Body of pancreas (tissue), 4 donors: ENCODE results near the gene TNIK. TPM values are rescaled to one million over a fixed set of nuclear protein-coding genes. Genes with fewer than 3 reads are reported as not detected.

Source experiments
- ATAC-seq: fragments of 150-250 bp; one replicate; pipeline ENCODE4 v1.9.1; 2016
- DNase-seq, 4 donors: peaks; one replicate each; pipeline ENCODE4 v3.0.0-alpha.2; 2019
- H3K27ac ChIP-seq, 4 donors: fragments of 200-600 bp; sonication (generic); 1 replicate in 3 of 4; 2 replicates in 1 of 4; pipeline versions ENCODE4 v1.5.1 to v1.6.1; 2016 to 2019; ENCODE audit warnings: mild to moderate bottlenecking in 1 of 4, mixed read lengths in 1 of 4, moderate library complexity in 1 of 4
- H3K27me3 ChIP-seq, 2 donors: fragments of 200-600 bp; sonication (generic); one replicate each; pipeline ENCODE4 v1.6.0; 2016; ENCODE audit warnings: mild to moderate bottlenecking in 1 of 2
- H3K36me3 ChIP-seq, 2 donors: fragments of 200-600 bp; sonication (generic); replicated peaks in 1 of 2; 2 replicates each; pipeline ENCODE4 v1.5.1; 2016; ENCODE audit warnings: low read depth in 2 of 2; ENCODE audit not compliant: insufficient read depth in 1 of 2
- H3K4me1 ChIP-seq: fragments of 200-600 bp; sonication (generic); one replicate; pipeline ENCODE4 v1.6.0; 2016
- H3K4me3 ChIP-seq, 2 donors: fragments of 200-600 bp; sonication (generic); 1 replicate in 1 of 2; 2 replicates in 1 of 2; pipeline ENCODE4 v1.5.1; 2016 to 2019
- H3K9me3 ChIP-seq, 3 donors: fragments of 200-600 bp; sonication (generic); 1 replicate in 2 of 3; 2 replicates in 1 of 3; pipeline ENCODE4 v1.5.1; 2016
- POLR2A ChIP-seq, 3 donors: fragments of 450-650 bp; IDR thresholded peaks; one replicate each; pipeline ENCODE4 v1.6.1; 2016; ENCODE audit warnings: antibody characterized with exemption in 3 of 3, mild to moderate bottlenecking in 2 of 3
- WGBS, 2 donors: methylation state at CpG; one replicate each; pipeline ENCODE4 v1.1.5; 2017; 5-methylcytosine and 5-hydroxymethylcytosine counted together
- intact Hi-C: fragments of 100-400 bp; cut with DNase I; formaldehyde crosslinking; loops from one replicate; pipeline ENCODE4 v1.15.1; 2023
- total RNA-seq, 2 donors: library from RNA; depleted of rRNA; stranded (reverse); fragments of >200 nt; gene quantifications; one replicate each; pipeline ENCODE4 v1.1.0, GENCODE V29; 2016
- TF ChIP-seq, protein P1 (sequence below), 7 experiments: fragments of 450-650 bp in 4 of 7; fragments of 200-600 bp in 3 of 7; sonication (generic) in 3 of 7; IDR thresholded peaks; one replicate each; pipeline ENCODE4 v1.5.1; 2016 to 2019; ENCODE audit warnings: antibody characterized with exemption in 7 of 7

The TNIK gene
- total RNA-seq, 2 donors from 2014 or later, result 7.6 to 9.6 TPM

DNA sequence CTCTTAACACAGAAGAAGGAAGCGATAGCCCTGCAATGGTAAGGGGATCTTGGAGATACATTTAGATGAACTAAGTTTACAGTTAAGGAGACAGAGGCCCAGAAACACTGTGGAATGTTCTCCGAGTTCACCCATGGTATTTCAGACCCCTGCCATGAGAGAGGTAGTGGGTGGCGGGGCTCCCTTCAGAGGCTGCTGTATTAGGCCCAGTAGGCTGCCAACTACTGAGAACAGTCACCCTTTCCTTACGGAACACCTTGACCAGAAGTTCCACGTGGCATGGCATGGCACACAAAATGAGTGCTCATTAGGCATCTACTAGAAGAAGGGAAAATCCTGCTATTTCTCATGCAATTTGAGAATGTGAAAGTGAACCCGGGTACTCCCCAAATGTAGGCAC lies 195.4 kb downstream of the TNIK start:
- H3K4me3 ChIP-seq, result no peak overlapping the region
- 82 to 91% methylated on average over 6 of the region's 6 CpGs for WGBS, 2 donors
- DNase-seq (no peak), ATAC-seq (no peak)
- intact Hi-C loops, result no loop called here
- peaks cover 10% of the 10 kb centered on the region for H3K4me1 ChIP-seq
- no peak for TF ChIP-seq POLR2A (IDR thresholded peaks at IDR 0.05)
- TF ChIP-seq, protein P1, sequence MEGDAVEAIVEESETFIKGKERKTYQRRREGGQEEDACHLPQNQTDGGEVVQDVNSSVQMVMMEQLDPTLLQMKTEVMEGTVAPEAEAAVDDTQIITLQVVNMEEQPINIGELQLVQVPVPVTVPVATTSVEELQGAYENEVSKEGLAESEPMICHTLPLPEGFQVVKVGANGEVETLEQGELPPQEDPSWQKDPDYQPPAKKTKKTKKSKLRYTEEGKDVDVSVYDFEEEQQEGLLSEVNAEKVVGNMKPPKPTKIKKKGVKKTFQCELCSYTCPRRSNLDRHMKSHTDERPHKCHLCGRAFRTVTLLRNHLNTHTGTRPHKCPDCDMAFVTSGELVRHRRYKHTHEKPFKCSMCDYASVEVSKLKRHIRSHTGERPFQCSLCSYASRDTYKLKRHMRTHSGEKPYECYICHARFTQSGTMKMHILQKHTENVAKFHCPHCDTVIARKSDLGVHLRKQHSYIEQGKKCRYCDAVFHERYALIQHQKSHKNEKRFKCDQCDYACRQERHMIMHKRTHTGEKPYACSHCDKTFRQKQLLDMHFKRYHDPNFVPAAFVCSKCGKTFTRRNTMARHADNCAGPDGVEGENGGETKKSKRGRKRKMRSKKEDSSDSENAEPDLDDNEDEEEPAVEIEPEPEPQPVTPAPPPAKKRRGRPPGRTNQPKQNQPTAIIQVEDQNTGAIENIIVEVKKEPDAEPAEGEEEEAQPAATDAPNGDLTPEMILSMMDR (IDR thresholded peaks at IDR 0.05), result no peak
- no peaks in the 10 kb centered on the region for H3K9me3 ChIP-seq
- H3K27me3 ChIP-seq, result no peaks in the 10 kb centered on the region
- H3K27ac ChIP-seq, result no peak overlapping the region
- no peaks in the 10 kb centered on the region for H3K36me3 ChIP-seq

DNA sequence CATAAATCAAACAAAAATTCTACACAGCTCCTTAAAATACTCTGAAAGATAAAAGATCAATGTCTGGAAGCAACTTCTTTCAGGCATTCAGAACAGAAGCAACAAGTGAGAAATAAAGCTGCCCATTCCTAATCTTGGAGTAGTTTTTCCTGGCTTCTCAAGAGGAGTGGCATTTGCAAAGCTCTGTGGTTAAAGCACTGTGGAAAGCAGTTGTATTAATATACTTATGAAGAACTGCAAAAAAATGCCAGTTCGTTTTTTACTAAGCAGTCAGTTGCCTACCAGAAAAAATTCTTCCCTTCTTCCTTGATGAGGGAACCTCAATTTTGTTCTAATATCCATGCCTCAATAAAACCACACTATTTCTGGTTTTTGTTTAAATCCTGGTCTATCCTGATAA lies 197.8 kb downstream of the TNIK start:
- H3K9me3 ChIP-seq, result no peaks in the 10 kb centered on the region
- WGBS, 2 donors, result 88 to 91% methylated on average over 1 of the region's 1 CpG
- H3K4me1 ChIP-seq, result peaks cover 10% of the 10 kb centered on the region
- TF ChIP-seq, protein P1 (IDR thresholded peaks at IDR 0.05), result no peak
- TF ChIP-seq POLR2A (IDR thresholded peaks at IDR 0.05), result no peak
- no peaks in the 10 kb centered on the region for H3K27me3 ChIP-seq
- no peak overlapping the region for H3K27ac ChIP-seq
- ATAC-seq (no peak), DNase-seq (no peak)
- H3K36me3 ChIP-seq, result no peaks in the 10 kb centered on the region
- intact Hi-C loops, result no loop called here
- no peak overlapping the region for H3K4me3 ChIP-seq

DNA sequence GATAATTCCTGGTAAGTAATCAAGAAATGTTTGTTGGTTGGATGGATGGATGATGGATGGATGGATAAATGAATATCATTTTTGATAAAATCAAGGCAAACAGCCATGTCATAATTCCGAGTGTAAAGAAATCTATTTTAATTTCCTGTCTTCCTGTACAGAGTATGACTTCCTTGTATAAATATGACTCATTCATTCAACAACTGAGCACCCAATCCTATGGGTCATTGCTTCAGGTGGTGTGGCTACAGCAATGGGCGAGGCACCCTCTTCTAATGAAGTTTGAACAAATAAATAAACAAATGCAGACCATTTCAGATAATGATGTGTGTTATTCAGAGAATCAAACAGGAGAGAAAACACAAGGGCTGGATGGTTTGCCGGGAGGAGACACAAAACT lies 198.7 kb downstream of the TNIK start:
- DNase-seq (peak in 1 of 4 donors; percentile 30), ATAC-seq (peak; percentile 68)
- intact Hi-C loops, result no loop called here
- WGBS, 2 donors, result 56 to 78% methylated on average over 3 of the region's 3 CpGs
- no peak overlapping the region for H3K27ac ChIP-seq
- no peaks in the 10 kb centered on the region for H3K36me3 ChIP-seq
- no peak overlapping the region for H3K4me3 ChIP-seq
- peaks cover 7% of the 10 kb centered on the region for H3K4me1 ChIP-seq
- no peaks in the 10 kb centered on the region for H3K9me3 ChIP-seq
- TF ChIP-seq, protein P1 (IDR thresholded peaks at IDR 0.05), result no peak
- no peaks in the 10 kb centered on the region for H3K27me3 ChIP-seq

DNA sequence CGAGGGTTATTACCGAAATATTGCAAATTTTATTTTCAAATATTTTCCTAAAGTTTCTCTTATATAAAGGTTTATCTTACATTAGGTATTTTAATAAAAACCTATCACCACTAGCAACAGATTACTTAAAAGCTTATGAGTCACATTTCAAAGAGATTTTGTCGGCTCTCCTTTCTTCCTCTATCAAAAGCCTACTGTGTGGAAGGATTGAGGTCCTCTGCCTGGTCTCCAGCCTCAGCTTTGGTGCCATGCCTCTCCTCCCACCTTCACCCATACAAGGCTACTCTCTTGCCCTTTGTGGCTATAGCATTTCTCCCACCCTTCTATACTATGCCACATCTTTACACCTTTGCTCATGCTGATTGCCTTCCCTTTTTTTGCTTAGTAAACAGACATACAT lies 199.3 kb downstream of the TNIK start:
- Histone ChIP-seq H3K4me3 (no peak overlapping the region), H3K9me3 (no peaks in the 10 kb centered on the region), H3K27ac (no peak overlapping the region), H3K4me1 (peaks cover 1% of the 10 kb centered on the region), H3K27me3 (no peaks in the 10 kb centered on the region), H3K36me3 (no peaks in the 10 kb centered on the region)
- TF ChIP-seq POLR2A (IDR thresholded peaks at IDR 0.05), result no peak
- TF ChIP-seq, protein P1 (IDR thresholded peaks at IDR 0.05), result no peak
- DNase-seq (no peak), ATAC-seq (no peak)
- intact Hi-C loops, result no loop called here
- 91 to 93% methylated on average over 3 of the region's 3 CpGs for WGBS, 2 donors

DNA sequence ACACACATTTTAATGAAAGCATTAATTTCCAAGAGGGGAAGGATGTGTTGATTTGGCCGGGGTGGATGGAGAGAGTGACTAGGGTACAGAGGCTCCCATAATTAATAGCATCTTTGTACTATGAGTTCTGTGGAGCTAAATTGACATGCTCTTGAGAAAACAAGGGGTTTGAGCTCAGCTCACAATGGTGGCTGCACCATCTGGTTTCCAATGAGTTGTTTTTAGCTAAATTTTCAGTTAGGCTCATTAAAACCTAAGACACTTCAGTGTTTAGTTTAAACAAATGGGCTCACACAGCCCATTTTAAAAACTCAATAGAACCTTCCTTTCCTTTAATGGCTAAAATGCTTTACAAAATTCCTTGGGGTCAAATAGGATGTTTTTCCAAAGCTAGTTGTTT lies 199.7 kb downstream of the TNIK start:
- TF ChIP-seq POLR2A (IDR thresholded peaks at IDR 0.05), result no peak
- TF ChIP-seq, protein P1 (IDR thresholded peaks at IDR 0.05), result no peak
- ATAC-seq, result no peak
- WGBS, 2 donors, result 97 to 100% methylated on average over 1 of the region's 1 CpG
- intact Hi-C loops, result no loop called here
- Histone ChIP-seq H3K9me3 (no peaks in the 10 kb centered on the region), H3K36me3 (no peaks in the 10 kb centered on the region), H3K4me1 (no peaks in the 10 kb centered on the region), H3K27ac (no peak overlapping the region), H3K27me3 (no peaks in the 10 kb centered on the region), H3K4me3 (no peak overlapping the region)
- no peak for DNase-seq
